ENCODE results near the gene ERICH6B.

- TF ChIP-seq, protein P1, sequence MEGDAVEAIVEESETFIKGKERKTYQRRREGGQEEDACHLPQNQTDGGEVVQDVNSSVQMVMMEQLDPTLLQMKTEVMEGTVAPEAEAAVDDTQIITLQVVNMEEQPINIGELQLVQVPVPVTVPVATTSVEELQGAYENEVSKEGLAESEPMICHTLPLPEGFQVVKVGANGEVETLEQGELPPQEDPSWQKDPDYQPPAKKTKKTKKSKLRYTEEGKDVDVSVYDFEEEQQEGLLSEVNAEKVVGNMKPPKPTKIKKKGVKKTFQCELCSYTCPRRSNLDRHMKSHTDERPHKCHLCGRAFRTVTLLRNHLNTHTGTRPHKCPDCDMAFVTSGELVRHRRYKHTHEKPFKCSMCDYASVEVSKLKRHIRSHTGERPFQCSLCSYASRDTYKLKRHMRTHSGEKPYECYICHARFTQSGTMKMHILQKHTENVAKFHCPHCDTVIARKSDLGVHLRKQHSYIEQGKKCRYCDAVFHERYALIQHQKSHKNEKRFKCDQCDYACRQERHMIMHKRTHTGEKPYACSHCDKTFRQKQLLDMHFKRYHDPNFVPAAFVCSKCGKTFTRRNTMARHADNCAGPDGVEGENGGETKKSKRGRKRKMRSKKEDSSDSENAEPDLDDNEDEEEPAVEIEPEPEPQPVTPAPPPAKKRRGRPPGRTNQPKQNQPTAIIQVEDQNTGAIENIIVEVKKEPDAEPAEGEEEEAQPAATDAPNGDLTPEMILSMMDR (IDR thresholded peaks at IDR 0.05) = no peak
- no peak for TF ChIP-seq EP300 (IDR thresholded peaks at IDR 0.05)
These were observed 6.4 kb upstream of the ERICH6B start for GRCh38 chr13:45621950-45622349.

Measured in gastroesophageal sphincter (tissue), 3 donors.